ENCODE results near the gene APP. TPM values are rescaled to one million over a fixed set of nuclear protein-coding genes. Genes with fewer than 3 reads are reported as not detected.

Gene APP
- total RNA-seq, 2 donors from 2014 or later: 256 to 423 TPM

DNA sequence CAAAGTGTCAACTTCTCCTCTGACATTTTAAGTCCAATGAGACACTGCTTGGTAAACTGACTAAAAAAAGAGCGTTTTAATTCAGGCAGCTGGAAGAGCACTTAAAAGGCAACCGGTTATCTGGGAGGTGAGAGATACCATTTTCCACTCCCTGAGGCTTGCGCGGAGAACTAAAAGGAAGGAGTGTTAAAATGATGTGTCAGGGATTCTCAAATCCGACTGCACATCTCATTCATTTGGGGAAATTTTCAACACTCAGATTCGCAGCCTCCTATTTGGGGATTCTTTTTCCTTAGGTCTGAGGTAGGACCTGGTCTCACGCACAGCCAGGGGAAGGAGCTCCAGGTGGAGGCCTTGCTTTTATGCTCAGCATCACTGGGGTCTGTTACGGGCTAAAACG is 281.9 kb downstream of the APP start:
- TF ChIP-seq, protein P1, sequence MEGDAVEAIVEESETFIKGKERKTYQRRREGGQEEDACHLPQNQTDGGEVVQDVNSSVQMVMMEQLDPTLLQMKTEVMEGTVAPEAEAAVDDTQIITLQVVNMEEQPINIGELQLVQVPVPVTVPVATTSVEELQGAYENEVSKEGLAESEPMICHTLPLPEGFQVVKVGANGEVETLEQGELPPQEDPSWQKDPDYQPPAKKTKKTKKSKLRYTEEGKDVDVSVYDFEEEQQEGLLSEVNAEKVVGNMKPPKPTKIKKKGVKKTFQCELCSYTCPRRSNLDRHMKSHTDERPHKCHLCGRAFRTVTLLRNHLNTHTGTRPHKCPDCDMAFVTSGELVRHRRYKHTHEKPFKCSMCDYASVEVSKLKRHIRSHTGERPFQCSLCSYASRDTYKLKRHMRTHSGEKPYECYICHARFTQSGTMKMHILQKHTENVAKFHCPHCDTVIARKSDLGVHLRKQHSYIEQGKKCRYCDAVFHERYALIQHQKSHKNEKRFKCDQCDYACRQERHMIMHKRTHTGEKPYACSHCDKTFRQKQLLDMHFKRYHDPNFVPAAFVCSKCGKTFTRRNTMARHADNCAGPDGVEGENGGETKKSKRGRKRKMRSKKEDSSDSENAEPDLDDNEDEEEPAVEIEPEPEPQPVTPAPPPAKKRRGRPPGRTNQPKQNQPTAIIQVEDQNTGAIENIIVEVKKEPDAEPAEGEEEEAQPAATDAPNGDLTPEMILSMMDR (IDR thresholded peaks at IDR 0.05): no peak
- no peak for TF ChIP-seq POLR2A (IDR thresholded peaks at IDR 0.05)
- DNase-seq (no peak), ATAC-seq (no peak)
- no peaks in the 10 kb centered on the region for H3K9me3 ChIP-seq
- H3K4me3 ChIP-seq: no peak overlapping the region
- intact Hi-C loops (cut with DNase I): loop anchor here (10.0 kb wide), 1 partner anchor 826 kb away; no protein-coding TSS in a partner anchor
- 89 to 91% methylated on average over 9 of the region's 9 CpGs for WGBS, 2 donors
- peaks cover 19% of the 10 kb centered on the region for H3K4me1 ChIP-seq
- peak overlapping the region in 2 of 4 donors; percentile 5 to 13 for H3K27ac ChIP-seq
- peaks cover 0 to 4% of the 10 kb centered on the region in 2 donors for H3K36me3 ChIP-seq (replicated peaks in 1 of 2; ENCODE audit: insufficient read depth in 1 of 2, low read depth in 2 of 2)
- no peaks in the 10 kb centered on the region for H3K27me3 ChIP-seq

DNA sequence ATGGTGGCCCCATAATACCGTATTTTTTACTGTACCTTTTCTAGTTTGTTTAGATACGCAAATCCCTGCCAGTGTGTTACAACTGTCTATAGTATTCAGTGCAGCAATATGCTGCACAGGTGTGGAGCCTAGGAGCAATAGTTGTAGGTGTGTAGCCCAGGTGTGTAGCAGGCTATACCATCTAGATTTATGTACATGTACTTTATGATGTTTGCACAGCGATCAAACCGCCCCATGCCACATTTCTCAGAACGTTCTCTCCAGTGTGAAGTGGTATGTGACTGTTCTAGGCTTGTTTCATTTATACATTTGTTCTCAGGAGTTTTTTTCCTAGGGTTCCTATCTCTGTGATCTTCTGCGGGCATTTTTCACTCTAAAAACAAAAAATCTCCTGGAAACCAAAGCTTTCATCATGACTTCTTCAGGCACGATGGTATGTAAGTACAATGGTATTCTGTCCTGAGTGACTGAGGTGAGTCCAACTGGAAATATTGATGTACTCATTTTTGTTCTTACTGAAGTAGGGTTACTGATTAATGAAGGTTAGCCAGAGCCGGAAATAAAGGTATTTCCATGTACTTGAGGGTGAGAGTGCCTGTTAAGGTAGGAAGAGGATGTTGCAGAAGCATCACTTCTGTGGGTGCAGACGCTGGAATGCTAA is 282.8 kb downstream of the APP start:
- H3K4me3 ChIP-seq: no peak overlapping the region
- intact Hi-C loops (cut with DNase I): loop anchor here (10.0 kb wide), 1 partner anchor 827 kb away; no protein-coding TSS in a partner anchor
- ATAC-seq (peak; percentile 69), DNase-seq (no peak)
- H3K27ac ChIP-seq: peak overlapping the region in 2 of 4 donors; percentile 5 to 40
- peaks cover 19% of the 10 kb centered on the region for H3K4me1 ChIP-seq
- no peaks in the 10 kb centered on the region for H3K27me3 ChIP-seq
- WGBS, 2 donors: 60 to 68% methylated on average over 9 of the region's 9 CpGs
- H3K36me3 ChIP-seq (replicated peaks in 1 of 2; ENCODE audit: insufficient read depth in 1 of 2, low read depth in 2 of 2): peaks cover 0 to 4% of the 10 kb centered on the region in 2 donors
- TF ChIP-seq POLR2A (IDR thresholded peaks at IDR 0.05): no peak
- TF ChIP-seq, protein P1 (IDR thresholded peaks at IDR 0.05): no peak
- H3K9me3 ChIP-seq: no peaks in the 10 kb centered on the region

DNA sequence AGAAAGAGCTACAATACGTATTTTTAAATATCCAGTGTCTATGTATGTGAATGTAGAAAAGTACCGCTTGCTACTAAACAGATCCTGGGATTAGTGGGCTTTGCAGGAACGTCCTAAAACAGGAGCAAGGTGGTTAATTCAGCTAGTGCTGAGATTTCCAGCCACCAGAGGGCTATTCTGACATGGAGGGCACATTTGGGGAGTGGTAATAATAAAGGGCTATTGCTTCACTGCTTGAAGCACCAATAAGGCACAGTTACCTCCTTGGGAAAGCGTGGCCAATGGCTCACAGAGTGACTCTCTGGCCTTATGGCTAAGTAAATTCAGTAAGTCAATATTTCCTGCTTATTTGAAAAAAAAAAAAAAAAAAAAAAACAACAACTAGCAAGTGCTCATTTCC is 283.4 kb downstream of the APP start:
- intact Hi-C loops (cut with DNase I): loop anchor here (10.0 kb wide), 1 partner anchor 828 kb away; no protein-coding TSS in a partner anchor
- H3K4me3 ChIP-seq: no peak overlapping the region
- TF ChIP-seq POLR2A (IDR thresholded peaks at IDR 0.05): no peak
- TF ChIP-seq, protein P1 (IDR thresholded peaks at IDR 0.05): no peak
- WGBS, 2 donors: 95 to 97% methylated on average over 4 of the region's 4 CpGs
- no peaks in the 10 kb centered on the region for H3K27me3 ChIP-seq
- peaks cover 19% of the 10 kb centered on the region for H3K4me1 ChIP-seq
- H3K27ac ChIP-seq: peak overlapping the region in 1 of 4 donors; percentile 40
- no peak for ATAC-seq
- DNase-seq: no peak
- H3K36me3 ChIP-seq (replicated peaks in 1 of 2; ENCODE audit: insufficient read depth in 1 of 2, low read depth in 2 of 2): peaks cover 0 to 4% of the 10 kb centered on the region in 2 donors
- H3K9me3 ChIP-seq: no peaks in the 10 kb centered on the region

DNA sequence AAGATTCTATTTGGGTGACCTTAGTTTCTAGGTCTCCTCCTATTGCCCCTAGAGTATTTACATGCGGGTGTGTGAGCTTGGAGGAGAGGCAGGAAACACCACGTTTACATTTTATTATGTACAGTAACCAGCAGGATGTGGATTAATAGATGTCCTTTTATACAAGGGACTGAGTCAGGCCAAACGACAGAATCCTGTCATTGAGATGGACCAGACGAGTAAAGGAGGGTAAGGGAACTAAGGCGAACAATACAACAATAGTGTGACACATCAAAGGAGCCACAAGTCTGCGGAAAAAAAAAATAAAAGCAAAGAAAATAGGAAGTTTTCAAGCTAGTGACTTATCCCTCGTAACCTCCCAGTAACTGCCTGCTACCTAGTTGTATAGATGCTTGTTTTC is 284.7 kb downstream of the APP start:
- WGBS, 2 donors: 85% methylated on average over 7 of the region's 7 CpGs
- H3K27ac ChIP-seq: no peak overlapping the region

More for the DNA sequence above, 284.7 kb downstream of the APP start:
- no peaks in the 10 kb centered on the region for H3K9me3 ChIP-seq
- no peak overlapping the region for H3K4me3 ChIP-seq
- TF ChIP-seq, protein P1 (IDR thresholded peaks at IDR 0.05): no peak
- no peaks in the 10 kb centered on the region for H3K27me3 ChIP-seq
- peaks cover 19% of the 10 kb centered on the region for H3K4me1 ChIP-seq
- DNase-seq (no peak), ATAC-seq (no peak)
- peaks cover 0 to 3% of the 10 kb centered on the region in 2 donors for H3K36me3 ChIP-seq (replicated peaks in 1 of 2; ENCODE audit: insufficient read depth in 1 of 2, low read depth in 2 of 2)
- intact Hi-C loops (cut with DNase I): loop anchor here (10.0 kb wide), 1 partner anchor 829 kb away; no protein-coding TSS in a partner anchor
